Measurements from ENCODE around the gene POLG2. TPM values are rescaled to one million over a fixed set of nuclear protein-coding genes. Genes with fewer than 3 reads are reported as not detected.

Gene POLG2
- total and polyA plus RNA-seq, 2 donors from 2014 or later = 9.0 to 18.4 TPM

- intact Hi-C loops (cut with DNase I) = no loop called here
- H3K27ac ChIP-seq (ENCODE audit: low read depth in 2 of 2, low read length in 2 of 2) = no peak overlapping the region
- no peak for TF ChIP-seq CTCF (IDR thresholded peaks at IDR 0.05; ENCODE audit: borderline replicate concordance, extremely low read depth, insufficient read depth)
- H3K4me3 ChIP-seq (ENCODE audit: low read length in 3 of 3) = no peak overlapping the region
- no peaks in the 10 kb centered on the region for H3K4me1 ChIP-seq (ENCODE audit: control insufficient read depth in 2 of 3, insufficient read depth in 2 of 3, low read depth in 1 of 3, low read length in 3 of 3)
- no peak overlapping the region for H3K9ac ChIP-seq (ENCODE audit: low read length in 3 of 3)
- H3K36me3 ChIP-seq (ENCODE audit: control insufficient read depth in 2 of 3, insufficient read depth in 3 of 3, low read length in 3 of 3) = peaks cover 4 to 49% (median 34%) of the 10 kb centered on the region in 3 donors
- DNase-seq (no peak), FAIRE-seq (no peak)
- H3K9me3 ChIP-seq (ENCODE audit: control insufficient read depth in 2 of 3, insufficient read depth in 1 of 3, low read length in 3 of 3) = no peaks in the 10 kb centered on the region
- H3K27me3 ChIP-seq (ENCODE audit: control insufficient read depth, insufficient read depth, low read length) = no peaks in the 10 kb centered on the region
These were observed 19.0 kb upstream of the POLG2 start for GRCh38 chr17:64515829-64516228.

- FAIRE-seq (no peak), DNase-seq (no peak)
- TF ChIP-seq CTCF (IDR thresholded peaks at IDR 0.05; ENCODE audit: borderline replicate concordance, extremely low read depth, insufficient read depth) = no peak
- H3K36me3 ChIP-seq (ENCODE audit: control insufficient read depth in 2 of 3, insufficient read depth in 3 of 3, low read length in 3 of 3) = peaks cover 4 to 49% (median 31%) of the 10 kb centered on the region in 3 donors
- no peak overlapping the region for H3K4me3 ChIP-seq (ENCODE audit: low read length in 3 of 3)
- no peak overlapping the region for H3K27ac ChIP-seq (ENCODE audit: low read depth in 2 of 2, low read length in 2 of 2)
- H3K4me1 ChIP-seq (ENCODE audit: control insufficient read depth in 2 of 3, insufficient read depth in 2 of 3, low read depth in 1 of 3, low read length in 3 of 3) = no peaks in the 10 kb centered on the region
- H3K9ac ChIP-seq (ENCODE audit: low read length in 3 of 3) = no peak overlapping the region
- H3K9me3 ChIP-seq (ENCODE audit: control insufficient read depth in 2 of 3, insufficient read depth in 1 of 3, low read length in 3 of 3) = no peaks in the 10 kb centered on the region
- intact Hi-C loops (cut with DNase I) = no loop called here
- no peaks in the 10 kb centered on the region for H3K27me3 ChIP-seq (ENCODE audit: control insufficient read depth, insufficient read depth, low read length)
These were observed 18.6 kb upstream of the POLG2 start for GRCh38 chr17:64515419-64515818.

- no peak overlapping the region for H3K4me3 ChIP-seq (ENCODE audit: low read length in 3 of 3)
- DNase-seq = no peak
- peaks cover 5 to 31% (median 13%) of the 10 kb centered on the region in 3 donors for H3K36me3 ChIP-seq (ENCODE audit: control insufficient read depth in 2 of 3, insufficient read depth in 3 of 3, low read length in 3 of 3)
- no peak overlapping the region for H3K27ac ChIP-seq (ENCODE audit: low read depth in 2 of 2, low read length in 2 of 2)
- H3K4me1 ChIP-seq (ENCODE audit: control insufficient read depth in 2 of 3, insufficient read depth in 2 of 3, low read depth in 1 of 3, low read length in 3 of 3) = peaks cover 3 to 13% (median 9%) of the 10 kb centered on the region in 3 donors
- FAIRE-seq = no peak
- intact Hi-C loops (cut with DNase I) = no loop called here
- H3K9ac ChIP-seq (ENCODE audit: low read length in 3 of 3) = no peak overlapping the region
- TF ChIP-seq CTCF (IDR thresholded peaks at IDR 0.05; ENCODE audit: borderline replicate concordance, extremely low read depth, insufficient read depth) = no peak
- H3K9me3 ChIP-seq (ENCODE audit: control insufficient read depth in 2 of 3, insufficient read depth in 1 of 3, low read length in 3 of 3) = no peaks in the 10 kb centered on the region
- H3K27me3 ChIP-seq (ENCODE audit: control insufficient read depth, insufficient read depth, low read length) = no peaks in the 10 kb centered on the region
These were observed 12.3 kb upstream of the POLG2 start for GRCh38 chr17:64509179-64509578.

- no peak for FAIRE-seq
- Histone ChIP-seq H3K9ac (ENCODE audit: low read length in 3 of 3) (no peak overlapping the region), H3K27me3 (ENCODE audit: control insufficient read depth, insufficient read depth, low read length) (no peaks in the 10 kb centered on the region), H3K4me3 (ENCODE audit: low read length in 3 of 3) (peak overlapping the region in 1 of 3 donors; percentile 99), H3K4me1 (ENCODE audit: control insufficient read depth in 2 of 3, insufficient read depth in 2 of 3, low read depth in 1 of 3, low read length in 3 of 3) (peaks cover 3 to 17% (median 9%) of the 10 kb centered on the region in 3 donors), H3K9me3 (ENCODE audit: control insufficient read depth in 2 of 3, insufficient read depth in 1 of 3, low read length in 3 of 3) (no peaks in the 10 kb centered on the region), H3K27ac (ENCODE audit: low read depth in 2 of 2, low read length in 2 of 2) (no peak overlapping the region), H3K36me3 (ENCODE audit: control insufficient read depth in 2 of 3, insufficient read depth in 3 of 3, low read length in 3 of 3) (peaks cover 10 to 36% (median 18%) of the 10 kb centered on the region in 3 donors)
- intact Hi-C loops (cut with DNase I) = no loop called here
- DNase-seq = no peak
- no peak for TF ChIP-seq CTCF (IDR thresholded peaks at IDR 0.05; ENCODE audit: borderline replicate concordance, extremely low read depth, insufficient read depth)
These were observed 11.8 kb upstream of the POLG2 start for GRCh38 chr17:64508683-64509082.

Data from kidney (tissue), 14 donors.